ENCODE results near the gene BTBD2.

BTBD2 gene

DNA sequence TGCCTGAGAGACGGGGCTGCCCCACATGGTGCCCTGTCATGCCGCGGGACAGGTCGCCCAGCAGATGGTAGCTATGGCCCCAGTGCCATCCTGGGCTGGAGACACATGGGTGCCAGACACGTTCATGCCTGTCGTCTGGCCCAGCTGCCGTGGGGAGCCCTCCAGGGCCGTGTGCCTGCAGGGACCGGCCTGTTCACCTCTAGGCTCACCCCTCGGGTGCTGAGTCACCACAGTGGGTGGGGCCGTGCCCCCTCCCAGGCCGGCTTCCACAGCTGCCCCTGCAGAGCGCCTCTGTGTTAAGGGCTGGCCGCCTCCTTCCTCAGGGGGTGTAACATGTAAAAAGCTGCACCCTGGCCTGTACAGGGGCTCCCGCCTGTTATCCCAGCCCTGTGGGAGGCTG, 38.4 kb downstream of the BTBD2 start:
- no peaks in the 10 kb centered on the region; the same call in 1 of the 2 replicates for H3K36me3 ChIP-seq (replicated peaks; ENCODE audit: insufficient read depth, low read length)
- H3K9me2 ChIP-seq (replicated peaks; ENCODE audit: insufficient read depth, low read length) = no peaks in the 10 kb centered on the region
- H4K20me1 ChIP-seq (ENCODE audit: insufficient read depth, low read length) = no peaks in the 10 kb centered on the region
- no peaks in the 10 kb centered on the region for H3K4me1 ChIP-seq (ENCODE audit: low read length)
- H3K9ac ChIP-seq (ENCODE audit: low read length) = no peak overlapping the region
- DNase-seq = no peak
- no peaks in the 10 kb centered on the region for H3K9me3 ChIP-seq (replicated peaks; ENCODE audit: insufficient read depth, low read length)
- H3F3A ChIP-seq (ENCODE audit: insufficient read depth, low read length) = no peaks in the 10 kb centered on the region
- no peak overlapping the region for H2AFZ ChIP-seq (ENCODE audit: low read length)
- no peak overlapping the region for H3K27ac ChIP-seq (ENCODE audit: low read length)
- no peaks in the 10 kb centered on the region for H3K27me3 ChIP-seq (replicated peaks; ENCODE audit: insufficient read depth, low read length)
- H3K4me2 ChIP-seq (ENCODE audit: low read depth, low read length) = no peak overlapping the region
- peaks cover 47% of the 10 kb centered on the region for H3K79me2 ChIP-seq (ENCODE audit: low read length)
- H3K4me3 ChIP-seq (ENCODE audit: low read length) = no peak overlapping the region
- no peak for TF ChIP-seq EZH2 (optimal IDR thresholded peaks at IDR 0.05; ENCODE audit: low read depth, low read length)
- TF ChIP-seq, protein P1, sequence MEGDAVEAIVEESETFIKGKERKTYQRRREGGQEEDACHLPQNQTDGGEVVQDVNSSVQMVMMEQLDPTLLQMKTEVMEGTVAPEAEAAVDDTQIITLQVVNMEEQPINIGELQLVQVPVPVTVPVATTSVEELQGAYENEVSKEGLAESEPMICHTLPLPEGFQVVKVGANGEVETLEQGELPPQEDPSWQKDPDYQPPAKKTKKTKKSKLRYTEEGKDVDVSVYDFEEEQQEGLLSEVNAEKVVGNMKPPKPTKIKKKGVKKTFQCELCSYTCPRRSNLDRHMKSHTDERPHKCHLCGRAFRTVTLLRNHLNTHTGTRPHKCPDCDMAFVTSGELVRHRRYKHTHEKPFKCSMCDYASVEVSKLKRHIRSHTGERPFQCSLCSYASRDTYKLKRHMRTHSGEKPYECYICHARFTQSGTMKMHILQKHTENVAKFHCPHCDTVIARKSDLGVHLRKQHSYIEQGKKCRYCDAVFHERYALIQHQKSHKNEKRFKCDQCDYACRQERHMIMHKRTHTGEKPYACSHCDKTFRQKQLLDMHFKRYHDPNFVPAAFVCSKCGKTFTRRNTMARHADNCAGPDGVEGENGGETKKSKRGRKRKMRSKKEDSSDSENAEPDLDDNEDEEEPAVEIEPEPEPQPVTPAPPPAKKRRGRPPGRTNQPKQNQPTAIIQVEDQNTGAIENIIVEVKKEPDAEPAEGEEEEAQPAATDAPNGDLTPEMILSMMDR (IDR thresholded peaks at IDR 0.05; ENCODE audit: low read length) = no peak
- no peak for TF ChIP-seq EZH2phosphoT487 (IDR thresholded peaks at IDR 0.05; ENCODE audit: low read length)

- Histone ChIP-seq H4K20me1 (ENCODE audit: insufficient read depth, low read length) (no peaks in the 10 kb centered on the region), H3K27ac (ENCODE audit: low read length) (no peak overlapping the region), H3K36me3 (replicated peaks; ENCODE audit: insufficient read depth, low read length) (no peaks in the 10 kb centered on the region), H3K79me2 (ENCODE audit: low read length) (peaks cover 65% of the 10 kb centered on the region), H3K4me3 (ENCODE audit: low read length) (no peak overlapping the region), H3K4me1 (ENCODE audit: low read length) (no peaks in the 10 kb centered on the region), H3K9me3 (replicated peaks; ENCODE audit: insufficient read depth, low read length) (no peaks in the 10 kb centered on the region), H3K27me3 (replicated peaks; ENCODE audit: insufficient read depth, low read length) (no peaks in the 10 kb centered on the region), H3K4me2 (ENCODE audit: low read depth, low read length) (no peak overlapping the region), H3K9ac (ENCODE audit: low read length) (no peak overlapping the region), H3K9me2 (replicated peaks; ENCODE audit: insufficient read depth, low read length) (no peaks in the 10 kb centered on the region), H3F3A (ENCODE audit: insufficient read depth, low read length) (no peaks in the 10 kb centered on the region), H2AFZ (ENCODE audit: low read length) (no peak overlapping the region)
- TF ChIP-seq, protein P1 (IDR thresholded peaks at IDR 0.05; ENCODE audit: low read length) = no peak
- TF ChIP-seq EZH2phosphoT487 (IDR thresholded peaks at IDR 0.05; ENCODE audit: low read length) (no peak), EZH2 (optimal IDR thresholded peaks at IDR 0.05; ENCODE audit: low read depth, low read length) (no peak)
- no peak for DNase-seq
These were observed 40.4 kb downstream of the BTBD2 start for GRCh38 chr19:1975162-1975480.

DNA sequence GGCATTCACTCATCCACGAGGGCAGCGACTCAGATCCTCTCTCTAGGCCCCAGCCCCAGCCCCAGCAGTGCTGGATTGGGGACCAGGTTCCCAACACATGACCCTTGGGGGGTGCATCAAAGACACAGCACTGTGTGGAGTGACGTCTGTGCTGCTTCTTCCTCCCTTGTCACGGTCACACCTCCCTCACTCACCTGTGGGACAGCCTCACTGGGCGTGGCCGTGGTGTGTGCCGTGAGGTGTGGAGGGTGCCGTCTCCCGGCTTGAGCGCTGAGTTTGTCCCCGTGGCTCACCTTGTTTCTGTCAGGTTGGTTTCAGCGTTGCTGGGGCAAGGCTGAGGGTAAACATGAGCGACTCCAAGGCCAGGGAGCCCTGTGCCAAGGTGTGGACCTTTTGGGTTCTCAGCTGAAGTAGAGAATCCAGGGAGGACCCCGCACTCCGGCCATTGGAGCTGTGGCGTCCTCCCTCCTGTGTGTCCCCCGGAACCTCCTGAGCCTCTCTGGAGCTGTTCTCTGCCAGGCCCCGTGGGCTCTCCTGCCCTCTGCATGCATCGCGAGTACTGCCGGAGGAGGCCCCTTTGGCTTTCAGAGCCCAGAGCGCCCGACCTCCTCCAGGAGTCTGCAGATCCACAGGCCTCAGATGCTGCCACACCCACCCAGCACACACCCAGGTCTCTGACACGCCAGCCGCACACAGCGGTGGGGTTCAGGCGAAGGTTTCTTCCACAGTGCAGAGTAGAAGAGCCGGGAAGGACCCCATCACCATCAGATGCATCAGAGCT, 40.9 kb downstream of the BTBD2 start:
- H3K36me3 ChIP-seq (replicated peaks; ENCODE audit: insufficient read depth, low read length) = 0 out of 2 replicates have a peak, but pooled peaks cover 3% of the 10 kb centered on the region

More for the DNA sequence above, 40.9 kb downstream of the BTBD2 start:
- H3K9me2 ChIP-seq (replicated peaks; ENCODE audit: insufficient read depth, low read length) = no peaks in the 10 kb centered on the region
- no peak overlapping the region for H3K9ac ChIP-seq (ENCODE audit: low read length)
- H3K9me3 ChIP-seq (replicated peaks; ENCODE audit: insufficient read depth, low read length) = no peaks in the 10 kb centered on the region
- H3K4me2 ChIP-seq (ENCODE audit: low read depth, low read length) = no peak overlapping the region
- no peaks in the 10 kb centered on the region for H3K4me1 ChIP-seq (ENCODE audit: low read length)
- H3K27ac ChIP-seq (ENCODE audit: low read length) = no peak overlapping the region
- TF ChIP-seq EZH2 (optimal IDR thresholded peaks at IDR 0.05; ENCODE audit: low read depth, low read length) (no peak), EZH2phosphoT487 (IDR thresholded peaks at IDR 0.05; ENCODE audit: low read length) (no peak)
- TF ChIP-seq, protein P1 (IDR thresholded peaks at IDR 0.05; ENCODE audit: low read length) = no peak
- H3K79me2 ChIP-seq (ENCODE audit: low read length) = peaks cover 70% of the 10 kb centered on the region
- H2AFZ ChIP-seq (ENCODE audit: low read length) = no peak overlapping the region
- H4K20me1 ChIP-seq (ENCODE audit: insufficient read depth, low read length) = no peaks in the 10 kb centered on the region
- no peak overlapping the region for H3K4me3 ChIP-seq (ENCODE audit: low read length)
- H3K27me3 ChIP-seq (replicated peaks; ENCODE audit: insufficient read depth, low read length) = no peaks in the 10 kb centered on the region
- DNase-seq = no peak
- no peaks in the 10 kb centered on the region for H3F3A ChIP-seq (ENCODE audit: insufficient read depth, low read length)

Data from MM.1S (cell line).